NB4 (cell line): ENCODE measurements around the gene ELOVL1.

Experiments
- POLR2A ChIP-seq: IDR thresholded peaks from 2 replicates; pipeline ENCODE4 v1.6.1; 2011; ENCODE audit warnings: mild to moderate bottlenecking; ENCODE audit not compliant: insufficient read length; ENCODE audit errors: extremely low read depth
- TF ChIP-seq, protein P1 (sequence below): IDR thresholded peaks from one replicate; pipeline ENCODE4 v1.5.1; 2012; ENCODE audit warnings: low read depth, low read length
- TF ChIP-seq, protein P2 (sequence below): IDR thresholded peaks from 2 replicates; pipeline ENCODE4 v1.6.1; 2011; ENCODE audit warnings: low read depth, low read length

DNA sequence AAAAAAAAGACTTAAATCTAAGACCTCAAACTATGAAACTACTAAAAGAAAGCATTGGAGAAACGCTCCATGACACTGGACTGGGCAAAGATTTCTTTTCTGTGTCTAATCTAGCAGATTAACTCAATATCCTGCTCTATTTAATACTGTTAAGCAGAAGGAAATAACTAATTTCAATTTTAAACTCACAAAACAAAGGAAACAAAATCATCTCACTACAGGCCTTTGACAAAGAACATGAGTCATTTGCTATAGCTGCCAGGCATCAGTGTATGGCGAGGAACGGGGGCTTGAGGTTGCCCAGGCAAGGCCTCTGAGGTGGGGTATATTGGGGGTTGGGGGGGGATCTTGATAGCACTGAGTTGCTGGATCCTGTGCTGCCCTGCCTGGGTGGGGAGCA is 42.8 kb upstream of the ELOVL1 start:
- TF ChIP-seq, protein P1, sequence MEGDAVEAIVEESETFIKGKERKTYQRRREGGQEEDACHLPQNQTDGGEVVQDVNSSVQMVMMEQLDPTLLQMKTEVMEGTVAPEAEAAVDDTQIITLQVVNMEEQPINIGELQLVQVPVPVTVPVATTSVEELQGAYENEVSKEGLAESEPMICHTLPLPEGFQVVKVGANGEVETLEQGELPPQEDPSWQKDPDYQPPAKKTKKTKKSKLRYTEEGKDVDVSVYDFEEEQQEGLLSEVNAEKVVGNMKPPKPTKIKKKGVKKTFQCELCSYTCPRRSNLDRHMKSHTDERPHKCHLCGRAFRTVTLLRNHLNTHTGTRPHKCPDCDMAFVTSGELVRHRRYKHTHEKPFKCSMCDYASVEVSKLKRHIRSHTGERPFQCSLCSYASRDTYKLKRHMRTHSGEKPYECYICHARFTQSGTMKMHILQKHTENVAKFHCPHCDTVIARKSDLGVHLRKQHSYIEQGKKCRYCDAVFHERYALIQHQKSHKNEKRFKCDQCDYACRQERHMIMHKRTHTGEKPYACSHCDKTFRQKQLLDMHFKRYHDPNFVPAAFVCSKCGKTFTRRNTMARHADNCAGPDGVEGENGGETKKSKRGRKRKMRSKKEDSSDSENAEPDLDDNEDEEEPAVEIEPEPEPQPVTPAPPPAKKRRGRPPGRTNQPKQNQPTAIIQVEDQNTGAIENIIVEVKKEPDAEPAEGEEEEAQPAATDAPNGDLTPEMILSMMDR = no peak
- TF ChIP-seq, protein P2, sequence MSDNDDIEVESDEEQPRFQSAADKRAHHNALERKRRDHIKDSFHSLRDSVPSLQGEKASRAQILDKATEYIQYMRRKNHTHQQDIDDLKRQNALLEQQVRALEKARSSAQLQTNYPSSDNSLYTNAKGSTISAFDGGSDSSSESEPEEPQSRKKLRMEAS = no peak
- TF ChIP-seq POLR2A = no peak
